GM04504 (cell line): Measurements from ENCODE around the gene PRDM15.

ENCODE experiments used
- DNase-seq: peaks from one replicate; pipeline ENCODE4 v3.0.0-alpha.2; 2012; ENCODE audit warnings: low read depth

The PRDM15 gene

GRCh38 chr21:41763398-41763931 is 115.7 kb downstream of the PRDM15 start:
- no peak for DNase-seq

- DNase-seq: no peak
Measured at GRCh38 chr21:41762753-41763152, 116.4 kb downstream of the PRDM15 start.

GRCh38 chr21:41761934-41762635 is 117.1 kb downstream of the PRDM15 start:
- no peak for DNase-seq

GRCh38 chr21:41761211-41761933 is 117.8 kb downstream of the PRDM15 start:
- no peak for DNase-seq

- no peak for DNase-seq
Measured at GRCh38 chr21:41760411-41760810, 118.7 kb downstream of the PRDM15 start.

- no peak for DNase-seq
Measured at GRCh38 chr21:41759926-41760325, 119.2 kb downstream of the PRDM15 start.

GRCh38 chr21:41759214-41759840 is 119.8 kb downstream of the PRDM15 start:
- DNase-seq: no peak

- DNase-seq: no peak
Measured at GRCh38 chr21:41758550-41758949, 120.6 kb downstream of the PRDM15 start.

- no peak for DNase-seq
Measured at GRCh38 chr21:41755934-41756773, 123.0 kb downstream of the PRDM15 start.

GRCh38 chr21:41755258-41755933 is 123.7 kb downstream of the PRDM15 start:
- DNase-seq: no peak

- no peak for DNase-seq
Measured at GRCh38 chr21:41754479-41754891, 124.7 kb downstream of the PRDM15 start.

GRCh38 chr21:41753006-41753898 is 125.9 kb downstream of the PRDM15 start:
- no peak for DNase-seq

GRCh38 chr21:41752231-41752681 is 126.9 kb downstream of the PRDM15 start:
- DNase-seq: peak; percentile 83

GRCh38 chr21:41751611-41752011 is 127.5 kb downstream of the PRDM15 start:
- DNase-seq: no peak

- DNase-seq: no peak
Measured at GRCh38 chr21:41750532-41751151, 128.5 kb downstream of the PRDM15 start.

- DNase-seq: no peak
Measured at GRCh38 chr21:41750051-41750450, 129.1 kb downstream of the PRDM15 start.

GRCh38 chr21:41749286-41749685 is 129.9 kb downstream of the PRDM15 start:
- DNase-seq: no peak
